Stimulated activated effector memory CD8-positive, alpha-beta T cell treated with anti-CD3 and anti-CD28 coated beads, Interleukin-12 subunit alpha, Interleukin-12 subunit beta, amount 100 ng/mL, for 72 hours (primary cell): Measurements from ENCODE around the gene SDCCAG8.

ENCODE experiments used
- ATAC-seq: fragments of 150-1000 bp; cut with Tn5 transposase; 2 replicates; pipeline ENCODE4 v1.10.0; 2021
- DNase-seq, 2 donors: peaks; one replicate each; pipeline ENCODE4 v3.0.0; 2021 to 2022; ENCODE audit warnings: low spot score in 2 of 2
- H3K27ac Mint-ChIP-seq: one replicate; pipeline ENCODE4 v1.8.0; 2022; ENCODE audit warnings: mild to moderate bottlenecking, mixed read lengths
- H3K36me3 Mint-ChIP-seq: one replicate; pipeline ENCODE4 v1.8.0; 2022; ENCODE audit warnings: mild to moderate bottlenecking, mixed read lengths
- H3K4me1 Mint-ChIP-seq: one replicate; pipeline ENCODE4 v1.8.0; 2022; ENCODE audit warnings: mixed read lengths
- H3K4me3 Mint-ChIP-seq: one replicate; pipeline ENCODE4 v1.8.0; 2022; ENCODE audit warnings: mild to moderate bottlenecking, mixed read lengths
- H3K9me3 Mint-ChIP-seq: one replicate; pipeline ENCODE4 v1.8.0; 2022; ENCODE audit warnings: mixed read lengths

SDCCAG8 gene

DNA sequence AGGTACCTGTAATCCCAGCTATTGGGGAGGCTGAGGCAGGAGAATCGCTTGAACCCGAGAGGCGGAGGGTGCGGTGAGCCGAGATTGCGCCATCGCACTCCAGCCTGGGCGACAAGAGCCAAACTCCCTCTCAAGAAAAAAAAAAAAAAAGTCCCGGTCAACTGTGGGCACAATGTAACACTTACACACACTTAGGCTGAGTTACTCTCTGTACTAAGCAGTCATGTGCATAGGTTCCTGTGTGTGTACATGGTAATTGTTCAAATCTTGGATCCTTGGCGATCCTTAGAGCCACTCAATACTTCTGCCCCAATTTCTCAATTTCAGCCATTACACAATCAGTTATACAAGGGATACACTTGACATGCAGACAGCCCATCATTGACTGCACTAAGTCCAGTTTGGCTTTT is 11.6 kb downstream of the SDCCAG8 start:
- H3K4me1 Mint-ChIP-seq = peaks cover 8% of the 10 kb centered on the region
- no peak overlapping the region for H3K4me3 Mint-ChIP-seq
- DNase-seq (no peak), ATAC-seq (no peak)
- peaks cover 14% of the 10 kb centered on the region for H3K36me3 Mint-ChIP-seq
- H3K27ac Mint-ChIP-seq = no peak overlapping the region
- H3K9me3 Mint-ChIP-seq = no peaks in the 10 kb centered on the region

GRCh38 chr1:243267914-243268653 is 12.2 kb downstream of the SDCCAG8 start:
- ATAC-seq (no peak), DNase-seq (no peak)
- Mint-ChIP-seq H3K4me1 (peaks cover 8% of the 10 kb centered on the region), H3K9me3 (no peaks in the 10 kb centered on the region), H3K36me3 (peaks cover 14% of the 10 kb centered on the region), H3K4me3 (no peak overlapping the region), H3K27ac (no peak overlapping the region)

DNA sequence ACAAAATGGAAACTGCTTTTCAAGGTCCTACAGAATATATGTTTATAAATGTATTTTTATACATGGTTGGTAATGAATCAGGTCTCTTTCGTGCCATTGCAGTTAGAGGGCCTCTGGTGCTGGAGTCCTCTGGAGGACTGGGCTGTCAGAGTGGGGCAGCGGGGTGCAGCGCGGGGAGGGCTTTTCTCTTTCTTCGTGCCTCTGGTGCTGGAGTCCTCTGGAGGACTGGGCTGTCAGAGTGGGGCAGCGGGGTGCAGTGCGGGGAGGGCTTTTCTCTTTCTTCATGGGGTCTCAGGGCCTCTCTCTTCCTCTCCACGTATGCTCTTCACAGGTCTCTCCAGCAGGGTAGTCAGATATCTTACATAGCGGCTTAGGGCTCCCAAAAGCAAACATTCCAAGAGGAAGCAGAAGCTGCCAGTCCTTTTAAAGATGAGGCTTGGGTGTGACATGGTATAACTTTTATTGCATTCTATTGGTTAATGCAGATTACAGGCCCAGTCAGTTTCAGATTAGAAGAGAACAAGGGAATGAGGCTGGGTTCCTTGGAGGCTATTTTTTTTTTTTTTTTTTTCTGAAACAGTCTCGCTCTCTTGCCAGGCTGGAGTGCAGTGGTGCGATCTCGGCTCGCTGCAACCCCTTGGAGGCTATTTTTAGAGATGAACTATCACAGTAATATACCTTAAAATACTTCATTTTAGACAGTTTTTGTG is 13.1 kb downstream of the SDCCAG8 start:
- Mint-ChIP-seq H3K4me3 (no peak overlapping the region), H3K9me3 (no peaks in the 10 kb centered on the region), H3K36me3 (peaks cover 18% of the 10 kb centered on the region), H3K4me1 (peaks cover 8% of the 10 kb centered on the region), H3K27ac (no peak overlapping the region)
- ATAC-seq = no peak
- DNase-seq = no peak

- peaks cover 21% of the 10 kb centered on the region for H3K36me3 Mint-ChIP-seq
- no peak overlapping the region for H3K27ac Mint-ChIP-seq
- no peaks in the 10 kb centered on the region for H3K9me3 Mint-ChIP-seq
- DNase-seq = no peak
- no peak for ATAC-seq
- no peak overlapping the region for H3K4me3 Mint-ChIP-seq
- peaks cover 5% of the 10 kb centered on the region for H3K4me1 Mint-ChIP-seq
Observed at GRCh38 chr1:243269461-243269801, 13.6 kb downstream of the SDCCAG8 start.

DNA sequence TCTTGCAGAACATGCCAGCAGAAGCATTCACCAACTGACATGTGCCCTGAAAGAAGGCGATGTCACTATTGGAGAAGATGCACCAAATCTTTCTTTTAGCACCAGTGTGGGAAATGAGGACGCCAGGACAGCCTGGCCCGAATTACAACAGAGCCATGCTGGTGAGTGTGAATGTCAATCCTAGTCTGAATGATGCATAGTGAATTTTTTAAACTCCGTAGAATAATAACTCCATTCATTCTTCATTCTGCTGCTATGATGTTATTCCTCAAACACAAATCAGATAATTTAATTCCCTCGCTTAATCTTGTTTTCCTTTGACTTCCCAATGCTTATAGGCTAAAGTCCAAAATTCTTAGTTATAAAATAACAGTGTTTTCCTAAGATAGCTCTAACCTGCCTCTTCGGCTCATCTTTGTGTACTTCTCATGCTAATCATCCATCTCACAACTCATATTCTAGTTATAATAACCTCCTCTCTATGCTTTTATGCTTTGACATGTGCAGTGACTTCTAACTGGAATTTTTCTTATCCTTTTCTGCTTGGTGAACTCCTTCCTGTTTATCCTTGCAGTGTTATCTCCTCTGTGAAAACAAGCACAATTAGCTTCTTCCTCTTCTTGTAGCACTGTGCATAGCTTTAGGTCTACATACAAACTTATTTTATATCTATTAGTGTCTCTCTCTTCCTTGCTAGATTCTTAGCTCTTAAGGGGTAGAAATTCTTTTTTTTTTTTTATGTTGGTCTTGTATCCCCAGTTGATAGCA is 14.4 kb downstream of the SDCCAG8 start:
- Mint-ChIP-seq H3K4me3 (no peak overlapping the region), H3K36me3 (peaks cover 29% of the 10 kb centered on the region), H3K4me1 (no peaks in the 10 kb centered on the region), H3K9me3 (no peaks in the 10 kb centered on the region), H3K27ac (no peak overlapping the region)
- no peak for ATAC-seq
- no peak for DNase-seq

GRCh38 chr1:243271996-243272395 is 16.2 kb downstream of the SDCCAG8 start:
- H3K4me1 Mint-ChIP-seq = no peaks in the 10 kb centered on the region
- no peaks in the 10 kb centered on the region for H3K9me3 Mint-ChIP-seq
- H3K36me3 Mint-ChIP-seq = peaks cover 33% of the 10 kb centered on the region
- H3K27ac Mint-ChIP-seq = no peak overlapping the region
- H3K4me3 Mint-ChIP-seq = no peak overlapping the region
- no peak for ATAC-seq
- DNase-seq = no peak

- Mint-ChIP-seq H3K27ac (no peak overlapping the region), H3K4me1 (no peaks in the 10 kb centered on the region), H3K9me3 (no peaks in the 10 kb centered on the region), H3K4me3 (no peak overlapping the region), H3K36me3 (peaks cover 33% of the 10 kb centered on the region)
- DNase-seq (no peak), ATAC-seq (no peak)
Observed at GRCh38 chr1:243272401-243272800, 16.6 kb downstream of the SDCCAG8 start.

DNA sequence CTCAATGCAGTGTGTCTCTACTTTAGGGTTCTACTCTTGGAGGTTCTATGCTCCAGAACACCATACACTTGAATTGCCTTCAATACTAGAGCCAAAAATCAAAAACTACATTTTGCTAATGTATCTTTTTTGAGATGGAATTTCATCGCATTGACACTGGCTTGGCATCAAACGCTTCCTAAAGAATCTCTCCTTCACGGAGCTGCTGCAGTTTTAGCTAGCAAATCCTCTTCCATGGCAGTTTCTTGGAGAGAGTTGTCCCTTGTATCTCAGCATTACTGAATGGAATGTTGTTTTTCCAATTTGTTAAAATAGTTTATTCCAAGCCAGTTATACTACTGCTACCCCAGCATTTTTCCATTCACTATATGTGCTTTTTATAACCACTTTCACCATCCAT is 17.7 kb downstream of the SDCCAG8 start:
- DNase-seq = no peak
- ATAC-seq = no peak
- H3K9me3 Mint-ChIP-seq = no peaks in the 10 kb centered on the region
- H3K4me1 Mint-ChIP-seq = no peaks in the 10 kb centered on the region
- peaks cover 33% of the 10 kb centered on the region for H3K36me3 Mint-ChIP-seq
- H3K4me3 Mint-ChIP-seq = no peak overlapping the region
- no peak overlapping the region for H3K27ac Mint-ChIP-seq

DNA sequence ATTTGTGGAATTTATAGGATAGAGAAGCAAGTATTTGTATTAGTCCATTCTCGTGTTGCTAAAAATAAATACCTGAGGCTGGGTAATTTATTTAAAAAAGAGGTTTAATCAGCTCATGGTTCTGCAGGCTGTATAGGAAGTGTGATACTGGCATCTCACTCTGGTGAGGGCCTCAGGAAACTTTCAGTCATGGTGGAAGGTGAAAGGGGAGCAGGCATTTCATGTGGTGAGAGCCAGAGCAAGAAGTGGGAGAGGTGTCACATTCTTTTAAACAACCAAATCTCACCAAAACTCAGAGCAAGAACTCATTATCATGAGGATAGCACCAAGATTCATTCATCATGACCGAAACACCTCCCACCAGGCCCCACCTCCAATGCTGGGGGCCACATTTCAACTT is 18.1 kb downstream of the SDCCAG8 start:
- H3K27ac Mint-ChIP-seq = no peak overlapping the region
- no peaks in the 10 kb centered on the region for H3K9me3 Mint-ChIP-seq
- ATAC-seq (no peak), DNase-seq (no peak)
- no peak overlapping the region for H3K4me3 Mint-ChIP-seq
- H3K4me1 Mint-ChIP-seq = no peaks in the 10 kb centered on the region
- peaks cover 33% of the 10 kb centered on the region for H3K36me3 Mint-ChIP-seq

GRCh38 chr1:243275316-243275715 is 19.5 kb downstream of the SDCCAG8 start:
- Mint-ChIP-seq H3K9me3 (no peaks in the 10 kb centered on the region), H3K4me3 (no peak overlapping the region), H3K36me3 (peaks cover 33% of the 10 kb centered on the region), H3K27ac (no peak overlapping the region), H3K4me1 (no peaks in the 10 kb centered on the region)
- no peak for DNase-seq
- ATAC-seq = no peak

DNA sequence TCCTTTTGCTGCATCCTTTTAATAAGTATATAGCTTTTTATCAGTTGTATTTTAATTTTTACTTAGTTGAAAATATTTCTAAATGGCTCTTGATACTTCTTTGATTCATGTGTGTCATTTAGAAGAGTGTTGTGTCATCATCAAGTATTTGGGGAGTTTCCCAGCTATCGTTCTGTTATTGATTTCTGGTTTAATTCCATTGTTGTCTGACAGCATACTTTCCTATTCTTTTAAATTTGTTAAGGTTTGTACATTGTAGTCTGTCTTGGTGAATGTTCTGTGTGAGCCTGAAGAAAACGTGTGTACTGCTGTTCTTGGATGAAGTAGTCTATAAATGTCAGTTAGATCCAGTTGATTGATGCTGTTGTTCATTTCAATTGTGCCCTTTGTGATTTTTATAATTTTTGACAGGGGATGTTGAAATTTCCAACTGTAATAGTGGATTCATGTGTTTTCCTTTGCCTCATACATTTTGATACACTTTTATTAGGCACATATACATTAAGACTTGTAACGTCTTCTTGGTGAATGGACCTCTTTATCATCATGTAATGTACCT is 24.8 kb downstream of the SDCCAG8 start:
- ATAC-seq (no peak), DNase-seq (no peak)
- Mint-ChIP-seq H3K4me1 (no peaks in the 10 kb centered on the region), H3K4me3 (no peak overlapping the region), H3K9me3 (no peaks in the 10 kb centered on the region), H3K27ac (peak overlapping the region; percentile 34), H3K36me3 (peaks cover 12% of the 10 kb centered on the region)

DNA sequence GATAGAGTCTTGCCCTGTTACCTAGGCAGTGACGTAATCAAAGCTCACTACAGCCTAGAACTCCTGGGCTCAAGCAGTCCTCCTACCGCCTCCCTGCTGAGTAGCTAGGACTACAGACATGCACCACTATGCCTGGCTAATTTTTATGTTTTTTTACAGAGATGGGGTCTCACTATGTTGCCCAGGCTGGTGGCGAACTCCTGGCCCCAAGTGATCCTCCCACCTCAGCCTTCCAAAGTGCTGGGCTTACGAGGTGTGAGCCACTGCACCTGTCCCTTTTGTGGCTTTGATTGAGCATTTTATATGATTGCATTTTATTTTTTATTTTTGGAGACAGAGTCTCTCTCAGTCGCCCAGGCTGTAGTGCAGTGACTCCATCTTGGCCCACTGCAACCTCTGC is 25.8 kb downstream of the SDCCAG8 start:
- Mint-ChIP-seq H3K27ac (no peak overlapping the region), H3K36me3 (peaks cover 12% of the 10 kb centered on the region), H3K9me3 (no peaks in the 10 kb centered on the region), H3K4me1 (no peaks in the 10 kb centered on the region), H3K4me3 (no peak overlapping the region)
- no peak for ATAC-seq
- no peak for DNase-seq

GRCh38 chr1:243286409-243287122 is 30.7 kb downstream of the SDCCAG8 start:
- peaks cover 28% of the 10 kb centered on the region for H3K36me3 Mint-ChIP-seq
- H3K27ac Mint-ChIP-seq = no peak overlapping the region
- ATAC-seq (no peak), DNase-seq (no peak)
- H3K4me1 Mint-ChIP-seq = peaks cover 9% of the 10 kb centered on the region
- H3K4me3 Mint-ChIP-seq = no peak overlapping the region
- no peaks in the 10 kb centered on the region for H3K9me3 Mint-ChIP-seq

GRCh38 chr1:243287123-243287460 is 31.3 kb downstream of the SDCCAG8 start:
- Mint-ChIP-seq H3K27ac (no peak overlapping the region), H3K36me3 (peaks cover 30% of the 10 kb centered on the region), H3K9me3 (no peaks in the 10 kb centered on the region), H3K4me1 (peaks cover 9% of the 10 kb centered on the region), H3K4me3 (no peak overlapping the region)
- ATAC-seq (no peak), DNase-seq (no peak)

DNA sequence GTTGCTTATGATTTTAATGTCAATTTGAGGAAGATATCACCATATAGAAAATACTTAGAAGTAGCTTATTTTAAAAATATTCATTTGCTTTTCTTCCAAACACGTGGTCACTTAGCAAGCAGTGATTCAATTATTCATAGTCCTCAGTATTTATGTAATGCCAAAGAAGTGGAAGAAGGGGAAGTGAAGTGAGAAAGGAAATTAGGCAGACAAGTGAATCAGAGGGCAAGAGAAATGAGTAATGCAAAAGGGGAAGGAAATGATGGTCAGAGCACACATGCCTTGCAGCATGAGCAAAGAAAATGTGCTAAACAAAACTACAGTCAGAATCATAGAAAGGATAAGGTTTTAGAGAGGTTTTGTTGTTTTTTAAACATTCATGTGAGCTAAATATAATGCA is 31.8 kb downstream of the SDCCAG8 start:
- ATAC-seq (peak; percentile 97), DNase-seq (no peak)
- Mint-ChIP-seq H3K27ac (no peak overlapping the region), H3K36me3 (peaks cover 32% of the 10 kb centered on the region), H3K9me3 (peaks cover 3% of the 10 kb centered on the region), H3K4me3 (no peak overlapping the region), H3K4me1 (peaks cover 9% of the 10 kb centered on the region)
